H9 (cell line): Measurements from ENCODE around the gene RALY. TPM values are rescaled to one million over a fixed set of nuclear protein-coding genes. Genes with fewer than 3 reads are reported as not detected.
A peak's percentile ranks its signal among the peaks of the same experiment; 100 is the strongest.

Experiments
- DNase-seq: peaks from one replicate; pipeline ENCODE4 v3.0.0-alpha.2; 2017
- H2AFZ ChIP-seq: one replicate; pipeline ENCODE4 v1.6.1; 2013; ENCODE audit warnings: mild to moderate bottlenecking, low read length, control low read depth, moderate library complexity
- H2AK5ac ChIP-seq: 2 replicates; pipeline ENCODE4 v1.6.1; 2013; ENCODE audit warnings: low read length, control low read depth, mixed read lengths; ENCODE audit not compliant: insufficient read length
- H2BK120ac ChIP-seq: one replicate; pipeline ENCODE4 v1.6.1; 2013; ENCODE audit warnings: low read depth, mild to moderate bottlenecking, low read length, control low read depth, inconsistent platforms; ENCODE audit not compliant: poor library complexity, severe bottlenecking
- H2BK12ac ChIP-seq: 2 replicates; pipeline ENCODE4 v1.6.1; 2013; ENCODE audit warnings: low read length, control low read depth, mixed read lengths, low read depth; ENCODE audit not compliant: insufficient read length
- H2BK15ac ChIP-seq: 2 replicates; pipeline ENCODE4 v1.6.1; 2013; ENCODE audit warnings: low read depth, low read length, control low read depth
- H2BK20ac ChIP-seq: one replicate; pipeline ENCODE4 v1.6.1; 2013; ENCODE audit warnings: low read depth, mild to moderate bottlenecking, low read length, control low read depth, inconsistent platforms; ENCODE audit not compliant: poor library complexity, severe bottlenecking
- H2BK5ac ChIP-seq: 2 replicates; pipeline ENCODE4 v1.6.1; 2013; ENCODE audit warnings: low read length, control low read depth, mixed read lengths; ENCODE audit not compliant: insufficient read length
- H3K14ac ChIP-seq: 2 replicates; pipeline ENCODE4 v1.6.1; 2013; ENCODE audit warnings: low read length, control low read depth; ENCODE audit not compliant: insufficient read depth
- H3K18ac ChIP-seq: 2 replicates; pipeline ENCODE4 v1.6.1; 2013; ENCODE audit warnings: low read depth, mild to moderate bottlenecking, mixed read lengths, low read length, control low read depth; ENCODE audit not compliant: insufficient read length
- H3K23ac ChIP-seq: 2 replicates; pipeline ENCODE4 v1.6.1; 2013; ENCODE audit warnings: low read length, control low read depth, mixed read lengths, low read depth; ENCODE audit not compliant: insufficient read length
- H3K23me2 ChIP-seq: 2 replicates; pipeline ENCODE4 v1.6.1; 2013; ENCODE audit warnings: low read depth, mild to moderate bottlenecking, mixed read lengths, low read length, control low read depth; ENCODE audit not compliant: insufficient read length, poor library complexity, severe bottlenecking
- H3K27ac ChIP-seq: 2 replicates; pipeline ENCODE4 v1.5.1; 2013; ENCODE audit warnings: low read length, control low read depth, mixed read lengths, low read depth; ENCODE audit not compliant: insufficient read length
- H3K27me3 ChIP-seq: 2 replicates; pipeline ENCODE4 v1.6.1; 2013; ENCODE audit warnings: low read length, control low read depth, inconsistent platforms; ENCODE audit not compliant: insufficient read depth
- H3K4ac ChIP-seq: 2 replicates; pipeline ENCODE4 v1.6.1; 2013; ENCODE audit warnings: low read depth, mild to moderate bottlenecking, control low read depth, inconsistent platforms, low read length, moderate library complexity
- H3K4me1 ChIP-seq: 2 replicates; pipeline ENCODE4 v1.6.1; 2013; ENCODE audit warnings: low read length, control low read depth, inconsistent platforms; ENCODE audit not compliant: insufficient read depth
- H3K4me2 ChIP-seq: 2 replicates; pipeline ENCODE4 v1.6.1; 2013; ENCODE audit warnings: low read length, control low read depth, mixed read lengths; ENCODE audit not compliant: insufficient read length, insufficient read depth
- H3K56ac ChIP-seq: 2 replicates; pipeline ENCODE4 v1.6.1; 2013; ENCODE audit warnings: low read depth, mild to moderate bottlenecking, mixed read lengths, low read length, control low read depth; ENCODE audit not compliant: insufficient read length
- H3K79me1 ChIP-seq: 2 replicates; pipeline ENCODE4 v1.6.1; 2013; ENCODE audit warnings: low read depth, mild to moderate bottlenecking, moderate library complexity, low read length, control low read depth, inconsistent platforms; ENCODE audit not compliant: insufficient read depth, poor library complexity, severe bottlenecking
- H3K79me2 ChIP-seq: 2 replicates; pipeline ENCODE4 v1.6.1; 2013; ENCODE audit warnings: low read length, control low read depth, inconsistent platforms; ENCODE audit not compliant: insufficient read depth
- H3K9ac ChIP-seq: 2 replicates; pipeline ENCODE4 v1.6.1; 2013; ENCODE audit warnings: low read length, control low read depth, mixed read lengths; ENCODE audit not compliant: insufficient read length; ENCODE audit errors: extremely low read depth
- H3K9me3 ChIP-seq: one replicate; pipeline ENCODE4 v1.6.1; 2013; ENCODE audit warnings: low read depth, low read length, inconsistent platforms; ENCODE audit not compliant: control insufficient read depth
- H3T11ph ChIP-seq: one replicate; pipeline ENCODE4 v1.6.1; 2013; ENCODE audit warnings: mild to moderate bottlenecking, low read length, control low read depth, inconsistent platforms
- H4K20me1 ChIP-seq: one replicate; pipeline ENCODE4 v1.6.1; 2013; ENCODE audit not compliant: control insufficient read depth, insufficient read length, insufficient read depth
- H4K5ac ChIP-seq: 2 replicates; pipeline ENCODE4 v1.6.1; 2013; ENCODE audit warnings: low read depth, mild to moderate bottlenecking, mixed read lengths, low read length, control low read depth; ENCODE audit not compliant: insufficient read length
- H4K8ac ChIP-seq: replicated peaks from 2 replicates; pipeline ENCODE4 v1.6.1; 2013; ENCODE audit warnings: low read length, control low read depth, mixed read lengths, low read depth; ENCODE audit not compliant: insufficient read length
- H4K91ac ChIP-seq: 2 replicates; pipeline ENCODE4 v1.6.1; 2013; ENCODE audit warnings: low read depth, mild to moderate bottlenecking, moderate library complexity, mixed read lengths, low read length, control low read depth; ENCODE audit not compliant: insufficient read length
- H3K27ac Mint-ChIP-seq, 3 experiments: 2 replicates in 2 of 3; 3 replicates in 1 of 3; pipeline ENCODE4 v1.8.0; 2020 to 2021; ENCODE audit warnings: mixed read lengths in 3 of 3, mild to moderate bottlenecking in 1 of 3, moderate library complexity in 1 of 3
- H3K27me3 Mint-ChIP-seq: 2 replicates; pipeline ENCODE4 v1.8.0; 2021; ENCODE audit warnings: low read depth, mild to moderate bottlenecking, moderate library complexity, mixed read lengths
- H3K36me3 Mint-ChIP-seq, 3 experiments: 2 replicates in 2 of 3; 3 replicates in 1 of 3; pipeline ENCODE4 v1.8.0; 2020 to 2021; ENCODE audit warnings: low read depth in 3 of 3, mixed read lengths in 3 of 3; ENCODE audit not compliant: insufficient read depth in 1 of 3
- H3K4me1 Mint-ChIP-seq, 2 experiments: 2 replicates each; pipeline ENCODE4 v1.8.0; 2020; ENCODE audit warnings: mixed read lengths in 2 of 2
- H3K4me3 Mint-ChIP-seq, 2 experiments: 2 replicates in 1 of 2; 3 replicates in 1 of 2; pipeline ENCODE4 v1.8.0; 2020 to 2021; ENCODE audit warnings: mild to moderate bottlenecking in 2 of 2, mixed read lengths in 2 of 2, moderate library complexity in 1 of 2
- H3K9me3 Mint-ChIP-seq, 2 experiments: 2 replicates in 1 of 2; 3 replicates in 1 of 2; pipeline ENCODE4 v1.8.0; 2020; ENCODE audit warnings: mild to moderate bottlenecking in 2 of 2, mixed read lengths in 2 of 2, moderate library complexity in 1 of 2
- CTCF ChIP-seq: fragments of 200-600 bp; sonication (generic); conservative IDR thresholded peaks from 3 replicates; pipeline ENCODE4 v1.8.0; 2021; ENCODE audit warnings: antibody characterized with exemption, mild to moderate bottlenecking
- WGBS: extraction: QIAGEN DNeasy Blood & Tissue Kit; methylation state at CpG from one replicate; pipeline ENCODE4 v1.1.7; 2013; ENCODE audit warnings: missing lambda C conversion rate, low lambda C conversion rate, mixed read lengths; ENCODE audit not compliant: insufficient read length; ENCODE audit errors: extremely low coverage; 5-methylcytosine and 5-hydroxymethylcytosine counted together
- total RNA-seq: library from RNA; stranded (reverse); gene quantifications from 2 replicates; pipeline ENCODE4 v1.2.1, GENCODE V29; 2021

The RALY gene
- total RNA-seq, 1 experiment from 2014 or later = 199 TPM

GRCh38 chr20:33994222-33994913, 657 bp downstream of the RALY start:
- H2AFZ ChIP-seq = no peak overlapping the region
- H2BK5ac ChIP-seq = no peak overlapping the region
- no peaks in the 10 kb centered on the region for H3K27me3 ChIP-seq

More at GRCh38 chr20:33994222-33994913, 657 bp downstream of the RALY start:
- Histone ChIP-seq H3K4me1 (peaks cover 6% of the 10 kb centered on the region), H3K18ac (peak overlapping the region; percentile 29), H2BK12ac (no peak overlapping the region), H4K91ac (no peak overlapping the region), H4K8ac (no peak overlapping the region), H3K79me2 (peaks cover 39% of the 10 kb centered on the region; the same call in 1 of the 2 replicates), H2BK15ac (no peak overlapping the region), H3K79me1 (peaks cover 2% of the 10 kb centered on the region), H3K14ac (peak overlapping the region; percentile 94; the same call in 1 of the 2 replicates), H2AK5ac (no peak overlapping the region), H3K4me2 (peak overlapping the region; percentile 72), H3K23ac (no peak overlapping the region), H3T11ph (no peak overlapping the region), H3K4ac (no peak overlapping the region), H3K27ac (no peak overlapping the region), H3K56ac (no peak overlapping the region), H2BK120ac (no peak overlapping the region), H4K20me1 (no peaks in the 10 kb centered on the region), H2BK20ac (no peak overlapping the region), H3K23me2 (peaks cover 20% of the 10 kb centered on the region), H3K9me3 (no peaks in the 10 kb centered on the region), H3K9ac (peak overlapping the region; percentile 82), H4K5ac (no peak overlapping the region)
- WGBS = no CpG with 5 or more reads among the region's 57 CpGs
- Mint-ChIP-seq H3K36me3 (peaks cover 2 to 12% (median 11%) of the 10 kb centered on the region in 3 experiments), H3K27me3 (no peaks in the 10 kb centered on the region), H3K4me1 (peaks cover 46 to 47% of the 10 kb centered on the region in 2 experiments), H3K27ac (peak overlapping the region; percentile 91 to 98 (median 96); a peak in 6 of 7 replicates), H3K4me3 (peak overlapping the region; percentile 96 to 98), H3K9me3 (no peaks in the 10 kb centered on the region; a peak in 1 of 5 replicates)
- DNase-seq = peak; percentile 79
- TF ChIP-seq CTCF = no peak
